Stimulated activated CD4-positive, alpha-beta T cell treated with anti-CD3 and anti-CD28 coated beads, Interleukin-15, amount 100 ng/mL, for 1 hour (primary cell): ENCODE measurements around the gene GPR42.
"Not testable (repeated sequence)": the region's sequence is repeated elsewhere in the genome, so short reads cannot be mapped to it uniquely, and the experiment has no call there.

Experiments
- DNase-seq, 2 donors: peaks; one replicate each; pipeline ENCODE4 v3.0.0-alpha.2; 2020; ENCODE audit warnings: low read depth in 1 of 2, low spot score in 1 of 2

GPR42 gene

GRCh38 chr19:35362261-35363000 lies 8.4 kb upstream of the GPR42 start:
- DNase-seq: no peak

- DNase-seq: no peak
These were observed 7.8 kb upstream of the GPR42 start for GRCh38 chr19:35363001-35363590.

- DNase-seq: no peak
These were observed 7.0 kb upstream of the GPR42 start for GRCh38 chr19:35363711-35364425.

- DNase-seq: no peak
These were observed 5.6 kb upstream of the GPR42 start for GRCh38 chr19:35365303-35365702.

- DNase-seq: no peak
These were observed 2.5 kb upstream of the GPR42 start for GRCh38 chr19:35368378-35368777.

- no peak for DNase-seq
These were observed 1.3 kb upstream of the GPR42 start for GRCh38 chr19:35369522-35369921.

- no peak for DNase-seq
These were observed 2.6 kb downstream of the GPR42 start for GRCh38 chr19:35373492-35373891.

- DNase-seq: not testable (repeated sequence)
These were observed 3.2 kb downstream of the GPR42 start for GRCh38 chr19:35374031-35374430.

- no peak for DNase-seq
These were observed 4.8 kb downstream of the GPR42 start for GRCh38 chr19:35375505-35376307.

GRCh38 chr19:35377656-35378055 lies 6.8 kb downstream of the GPR42 start:
- no peak for DNase-seq

- DNase-seq: no peak
These were observed 7.5 kb downstream of the GPR42 start for GRCh38 chr19:35378356-35378755.

- DNase-seq: not testable (repeated sequence)
These were observed 8.7 kb downstream of the GPR42 start for GRCh38 chr19:35379545-35379944.

- DNase-seq: no peak
These were observed 9.1 kb downstream of the GPR42 start for GRCh38 chr19:35379992-35380391.

GRCh38 chr19:35380450-35381124 lies 9.7 kb downstream of the GPR42 start:
- DNase-seq: no peak

GRCh38 chr19:35381318-35381717 lies 10.4 kb downstream of the GPR42 start:
- DNase-seq: no peak

GRCh38 chr19:35381926-35382325 lies 11.1 kb downstream of the GPR42 start:
- no peak for DNase-seq

GRCh38 chr19:35383536-35383935 lies 12.7 kb downstream of the GPR42 start:
- no peak for DNase-seq

GRCh38 chr19:35388277-35389054 lies 17.6 kb downstream of the GPR42 start:
- no peak for DNase-seq

GRCh38 chr19:35389192-35389861 lies 18.5 kb downstream of the GPR42 start:
- no peak for DNase-seq
